Epithelial cell of esophagus (primary cell): Measurements from ENCODE around the gene MDGA2.

Source experiments
- DNase-seq: peaks from one replicate; pipeline ENCODE4 v3.0.0; 2010; ENCODE audit warnings: low read depth
- H3K4me3 ChIP-seq: 2 replicates; pipeline ENCODE4 v1.5.1; 2011; ENCODE audit warnings: mild to moderate bottlenecking, low read length, control low read depth
- CTCF ChIP-seq: IDR thresholded peaks from 2 replicates; pipeline ENCODE4 v1.5.1; 2011; ENCODE audit warnings: low read depth, mild to moderate bottlenecking, low read length, control low read depth, inconsistent platforms; ENCODE audit not compliant: insufficient read depth; ENCODE audit errors: missing control alignments

The MDGA2 gene

GRCh38 chr14:46840944-46841720 is 834.3 kb downstream of the MDGA2 start:
- DNase-seq: no peak
- no peak overlapping the region for H3K4me3 ChIP-seq
- TF ChIP-seq CTCF: no peak

GRCh38 chr14:46820291-46820690 is 855.1 kb downstream of the MDGA2 start:
- no peak overlapping the region for H3K4me3 ChIP-seq
- TF ChIP-seq CTCF: no peak
- DNase-seq: no peak

- H3K4me3 ChIP-seq: no peak overlapping the region
- no peak for DNase-seq
- TF ChIP-seq CTCF: no peak
These were observed 856.3 kb downstream of the MDGA2 start for GRCh38 chr14:46819117-46819516.

- no peak overlapping the region for H3K4me3 ChIP-seq
- no peak for DNase-seq
- TF ChIP-seq CTCF: no peak
These were observed 857.3 kb downstream of the MDGA2 start for GRCh38 chr14:46818147-46818546.

- no peak for TF ChIP-seq CTCF
- DNase-seq: no peak
- no peak overlapping the region for H3K4me3 ChIP-seq
These were observed 882.3 kb downstream of the MDGA2 start for GRCh38 chr14:46793144-46793543.
